MM.1S (cell line): Measurements from ENCODE around the gene GPANK1.

Experiments used
- EZH2 ChIP-seq: fragments of 300-600 bp; sonication (generic); optimal IDR thresholded peaks from 2 replicates; pipeline ENCODE3; 2017; ENCODE audit warnings: low read depth, mild to moderate bottlenecking, antibody characterized with exemption, low read length, mixed read lengths
- EZH2phosphoT487 ChIP-seq: fragments of 300-600 bp; sonication (generic); IDR thresholded peaks from 2 replicates; pipeline ENCODE4 v1.6.1; 2018; ENCODE audit warnings: antibody characterized with exemption, low read length
- TF ChIP-seq, protein P1 (sequence below): fragments of 300-600 bp; sonication (generic); IDR thresholded peaks from 2 replicates; pipeline ENCODE4 v1.5.1; 2016; ENCODE audit warnings: antibody characterized with exemption, low read length, mixed read lengths

DNA sequence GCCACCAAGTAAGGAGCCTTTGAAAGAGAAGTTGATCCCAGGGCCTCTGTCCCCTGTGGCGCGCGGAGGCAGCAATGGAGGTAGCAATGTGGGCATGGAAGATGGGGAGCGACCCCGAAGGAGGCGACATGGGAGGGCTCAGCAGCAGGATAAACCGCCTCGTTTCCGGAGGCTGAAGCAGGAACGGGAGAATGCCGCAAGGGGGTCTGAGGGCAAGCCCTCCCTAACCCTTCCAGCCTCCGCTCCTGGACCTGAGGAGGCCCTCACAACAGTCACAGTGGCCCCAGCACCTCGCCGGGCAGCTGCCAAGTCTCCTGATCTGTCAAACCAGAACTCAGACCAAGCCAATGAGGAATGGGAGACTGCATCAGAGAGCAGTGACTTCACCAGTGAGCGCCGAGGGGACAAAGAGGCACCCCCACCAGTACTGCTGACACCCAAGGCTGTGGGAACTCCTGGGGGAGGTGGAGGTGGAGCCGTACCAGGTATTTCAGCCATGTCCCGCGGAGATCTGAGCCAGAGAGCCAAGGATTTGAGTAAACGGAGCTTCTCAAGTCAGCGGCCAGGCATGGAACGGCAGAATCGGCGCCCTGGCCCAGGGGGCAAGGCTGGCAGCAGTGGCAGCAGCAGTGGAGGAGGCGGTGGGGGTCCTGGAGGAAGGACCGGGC lies 32.4 kb downstream of the GPANK1 start:
- TF ChIP-seq, protein P1, sequence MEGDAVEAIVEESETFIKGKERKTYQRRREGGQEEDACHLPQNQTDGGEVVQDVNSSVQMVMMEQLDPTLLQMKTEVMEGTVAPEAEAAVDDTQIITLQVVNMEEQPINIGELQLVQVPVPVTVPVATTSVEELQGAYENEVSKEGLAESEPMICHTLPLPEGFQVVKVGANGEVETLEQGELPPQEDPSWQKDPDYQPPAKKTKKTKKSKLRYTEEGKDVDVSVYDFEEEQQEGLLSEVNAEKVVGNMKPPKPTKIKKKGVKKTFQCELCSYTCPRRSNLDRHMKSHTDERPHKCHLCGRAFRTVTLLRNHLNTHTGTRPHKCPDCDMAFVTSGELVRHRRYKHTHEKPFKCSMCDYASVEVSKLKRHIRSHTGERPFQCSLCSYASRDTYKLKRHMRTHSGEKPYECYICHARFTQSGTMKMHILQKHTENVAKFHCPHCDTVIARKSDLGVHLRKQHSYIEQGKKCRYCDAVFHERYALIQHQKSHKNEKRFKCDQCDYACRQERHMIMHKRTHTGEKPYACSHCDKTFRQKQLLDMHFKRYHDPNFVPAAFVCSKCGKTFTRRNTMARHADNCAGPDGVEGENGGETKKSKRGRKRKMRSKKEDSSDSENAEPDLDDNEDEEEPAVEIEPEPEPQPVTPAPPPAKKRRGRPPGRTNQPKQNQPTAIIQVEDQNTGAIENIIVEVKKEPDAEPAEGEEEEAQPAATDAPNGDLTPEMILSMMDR, result no peak
- TF ChIP-seq EZH2 (no peak), EZH2phosphoT487 (no peak)
